GM19025 (cell line): Measurements from ENCODE around the gene SLC16A6.
"Not testable (repeated sequence)": the region's sequence is repeated elsewhere in the genome, so short reads cannot be mapped to it uniquely, and the experiment has no call there.

ENCODE experiments used
- ATAC-seq: cut with Tn5 transposase; IDR thresholded peaks from one replicate; pipeline ENCODE4 v1.9.1; 2021; ENCODE audit warnings: mild to moderate bottlenecking, low read depth, moderate library complexity; ENCODE audit not compliant: unreplicated experiment

Gene SLC16A6

DNA sequence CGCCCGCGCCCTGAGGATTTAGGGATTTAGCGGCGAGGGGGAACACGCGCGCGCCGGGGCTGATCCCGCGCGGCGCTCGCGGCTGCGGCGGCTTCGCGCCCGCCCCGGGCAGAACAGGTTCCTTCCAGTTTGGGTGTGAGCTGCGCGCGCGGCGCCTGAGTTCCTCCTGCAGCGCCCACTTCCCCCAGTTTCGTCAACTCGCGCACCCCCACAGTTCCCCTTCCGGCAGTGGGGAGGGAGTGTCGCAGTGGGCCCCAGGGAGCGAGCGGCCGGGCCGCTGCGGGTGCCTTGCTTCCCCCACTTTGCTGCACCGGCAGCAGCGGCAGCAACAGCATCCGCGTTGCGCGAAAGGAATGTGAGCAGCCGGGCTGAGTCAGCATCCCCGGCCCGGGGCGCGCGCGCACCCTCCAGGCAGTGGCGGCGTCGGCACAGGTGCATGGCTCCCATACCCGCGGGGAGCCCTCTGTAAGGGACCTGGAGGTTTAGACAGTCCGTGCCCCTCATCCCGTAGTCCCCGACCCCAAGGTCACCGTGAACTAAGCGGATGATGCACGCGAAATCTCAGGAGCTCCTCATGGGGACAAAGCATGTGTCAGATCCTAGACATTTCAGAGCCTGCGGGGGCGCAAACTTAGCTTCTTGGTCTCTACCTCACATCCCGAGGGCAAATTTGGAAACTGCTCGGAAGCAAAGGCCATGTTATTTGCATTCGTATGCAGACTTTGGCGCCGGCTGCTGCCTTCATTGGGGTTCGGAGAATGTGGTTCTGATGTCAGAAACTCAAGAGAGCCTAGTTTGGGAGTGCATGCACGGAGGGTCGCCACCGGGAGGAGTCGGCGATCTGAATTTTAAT is 1.1 kb upstream of the SLC16A6 start:
- ATAC-seq, result peak; percentile 60

DNA sequence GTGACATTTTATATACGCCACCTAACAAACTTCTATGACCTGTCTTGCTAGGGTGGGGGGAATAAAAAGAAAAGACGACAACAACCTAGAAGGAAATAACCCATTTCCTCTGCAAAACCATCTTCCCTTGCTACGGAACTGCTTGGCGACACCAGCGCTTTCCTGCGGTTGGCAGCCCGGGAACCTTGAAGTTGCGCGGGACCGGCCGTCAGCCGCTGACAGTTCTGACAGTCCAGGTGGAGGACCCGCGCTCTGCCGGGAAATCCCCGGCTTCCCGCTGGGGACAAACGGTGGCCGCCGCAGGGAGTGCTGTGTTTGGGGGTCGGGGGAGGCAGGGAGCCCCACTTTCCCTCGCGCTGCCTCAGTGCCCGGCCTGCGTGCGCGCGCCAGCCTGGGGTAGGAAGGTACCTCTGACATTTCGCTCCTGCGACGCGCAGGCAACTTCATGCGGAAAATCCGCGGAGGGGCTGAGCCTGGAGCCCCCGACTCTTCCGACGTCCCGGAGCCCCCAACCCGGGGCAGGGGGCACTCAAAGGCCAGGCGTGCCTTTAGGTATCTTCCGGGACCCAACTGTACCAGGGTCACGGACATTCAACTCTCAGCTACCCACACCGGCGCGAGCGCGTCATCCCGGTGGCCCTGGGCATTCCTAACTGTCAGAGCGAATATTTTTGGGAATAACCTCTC is 516 bp downstream of the SLC16A6 start:
- no peak for ATAC-seq

DNA sequence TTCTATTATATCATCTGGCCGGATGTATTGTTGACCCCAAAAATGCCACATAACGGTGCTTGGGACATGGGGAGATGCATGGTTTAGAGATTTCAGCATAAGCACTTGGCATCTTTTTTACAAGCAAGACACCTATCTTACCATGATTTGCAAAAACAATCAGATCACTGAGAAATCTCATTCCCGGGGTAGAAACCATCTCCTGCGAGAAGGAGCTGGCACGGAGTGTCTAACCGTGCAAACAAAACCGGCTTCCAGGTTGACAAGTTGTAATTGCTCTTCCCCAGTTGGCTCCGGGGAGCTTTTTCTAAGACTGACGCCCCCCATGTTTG is 1.0 kb downstream of the SLC16A6 start:
- ATAC-seq, result no peak

DNA sequence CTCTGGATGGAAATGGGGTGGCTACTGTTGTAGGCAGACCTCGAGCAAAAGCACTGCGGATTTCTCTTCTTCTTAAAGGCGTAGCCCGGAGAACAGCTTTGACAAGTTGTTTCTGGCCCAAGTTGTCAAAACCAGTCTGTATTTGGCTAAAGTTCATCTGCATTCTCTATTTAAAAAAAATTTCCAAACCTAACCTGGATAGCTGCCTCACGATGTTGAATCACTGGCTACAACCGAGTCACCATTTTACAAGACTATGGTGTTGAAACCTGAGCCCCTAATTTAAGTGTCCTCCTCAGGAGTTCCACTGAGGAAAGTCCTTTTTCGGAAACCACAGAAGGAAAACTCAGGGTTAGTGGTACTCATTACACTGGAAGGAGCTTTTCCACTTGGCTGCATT is 1.5 kb downstream of the SLC16A6 start:
- no peak for ATAC-seq

DNA sequence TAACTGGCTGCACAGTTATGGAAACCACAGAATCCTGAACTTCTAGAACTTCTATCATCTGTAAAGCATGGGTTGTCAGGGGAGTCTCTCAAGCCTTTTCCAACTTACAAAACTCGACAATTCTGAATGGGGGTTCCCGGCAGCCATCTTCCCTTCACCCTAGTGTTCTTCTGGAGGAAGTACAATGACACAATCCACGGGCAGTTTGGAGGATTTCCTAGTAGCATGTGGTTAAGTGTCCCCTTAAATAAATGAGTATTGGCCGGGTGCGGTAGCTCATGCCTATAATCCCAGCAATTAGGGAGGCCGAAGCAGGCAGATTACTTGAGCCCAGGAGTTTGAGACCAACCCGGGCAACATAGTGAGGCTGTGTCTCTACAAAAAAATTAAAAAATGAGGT is 2.1 kb downstream of the SLC16A6 start:
- ATAC-seq, result no peak

DNA sequence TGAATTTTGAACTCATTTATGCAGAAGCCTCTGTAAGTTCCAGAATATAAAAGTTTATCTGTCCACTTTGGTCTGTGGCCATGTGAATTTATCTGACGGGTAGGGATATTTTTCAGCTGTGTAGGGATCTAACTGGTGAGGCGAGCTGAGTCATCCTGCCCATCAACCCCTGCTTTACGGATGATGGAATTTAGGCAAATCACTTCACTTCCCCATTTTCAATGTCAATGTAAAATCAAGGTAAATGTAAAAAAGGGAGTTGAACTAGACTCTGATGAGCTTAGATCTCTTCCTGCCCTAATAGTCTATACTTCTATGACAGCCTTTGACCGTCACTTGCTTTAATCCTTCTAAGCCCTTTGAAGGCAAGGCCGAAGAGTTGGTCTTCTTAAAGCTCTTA is 2.6 kb downstream of the SLC16A6 start:
- ATAC-seq, result no peak

DNA sequence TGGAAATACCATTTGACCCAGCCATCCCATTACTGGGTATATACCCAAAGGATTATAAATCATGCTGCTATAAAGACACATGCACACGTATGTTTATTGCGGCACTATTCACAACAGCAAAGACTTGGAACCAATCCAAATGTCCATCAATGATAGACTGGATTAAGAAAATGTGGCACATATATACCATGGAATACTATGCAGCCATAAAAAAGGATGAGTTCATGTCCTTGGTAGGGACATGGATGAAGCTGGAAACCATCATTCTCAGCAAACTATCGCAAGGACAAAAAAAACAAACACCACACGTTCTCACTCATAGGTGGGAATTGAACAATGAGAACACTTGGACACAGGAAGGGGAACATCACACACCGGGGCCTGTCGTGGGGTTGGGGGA is 9.0 kb downstream of the SLC16A6 start:
- ATAC-seq, result not testable (repeated sequence)

DNA sequence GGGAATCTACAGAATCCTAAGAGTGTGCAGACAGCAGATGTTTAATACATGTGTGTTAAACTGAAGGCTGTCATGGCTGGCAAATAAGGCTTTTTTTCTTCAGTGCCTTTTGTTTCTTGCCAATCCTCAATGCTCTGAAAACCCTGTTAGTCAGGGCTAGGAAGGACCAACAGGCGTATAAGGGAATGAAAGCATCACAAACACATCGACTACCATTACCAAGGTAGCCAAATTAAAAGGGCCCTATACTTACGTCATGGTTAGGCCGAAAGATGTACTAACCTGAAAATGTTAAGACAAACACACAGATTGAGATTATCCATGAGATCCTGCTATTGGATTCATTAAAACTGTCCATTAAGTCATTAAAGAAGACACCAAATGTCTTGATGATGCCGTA is 13.1 kb downstream of the SLC16A6 start:
- no peak for ATAC-seq

DNA sequence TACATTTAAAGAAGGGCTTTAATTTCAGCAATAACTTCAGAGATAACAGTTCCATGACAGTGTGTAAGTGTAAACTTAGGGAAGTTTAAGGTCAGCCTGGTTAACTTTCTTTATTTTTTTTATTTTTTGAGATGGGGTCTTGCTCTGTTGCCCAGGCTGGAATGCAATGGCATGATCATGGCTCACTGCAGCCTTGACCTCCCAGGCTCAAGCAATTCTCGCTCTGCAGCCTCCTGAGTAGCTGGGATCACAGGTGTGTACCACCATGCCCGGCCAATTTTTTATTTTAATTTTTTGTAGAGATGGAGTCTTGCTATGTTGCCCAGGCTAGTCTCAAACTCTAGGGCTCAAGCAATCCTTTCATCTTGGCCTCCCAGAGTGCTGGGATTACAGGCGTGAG is 14.6 kb downstream of the SLC16A6 start:
- ATAC-seq, result not testable (repeated sequence)

DNA sequence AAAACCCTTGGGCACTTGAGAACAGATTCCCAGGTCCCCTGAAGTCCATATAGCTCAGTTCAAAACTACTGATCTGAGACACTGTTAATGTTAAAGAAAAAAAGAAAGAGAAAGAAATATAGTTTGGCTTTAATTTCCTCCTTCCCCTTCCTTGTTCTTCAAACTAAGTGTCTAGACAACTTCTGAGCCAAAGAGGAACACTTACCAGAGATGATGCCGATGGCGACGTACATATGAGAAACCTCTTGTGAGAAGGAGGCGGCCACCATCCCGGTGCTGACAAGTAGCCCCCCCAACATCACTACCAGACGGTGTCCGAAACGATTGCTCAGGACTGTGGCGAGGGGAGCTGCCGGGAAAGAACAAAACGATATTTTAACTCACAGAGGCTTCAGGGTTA is 17.2 kb downstream of the SLC16A6 start:
- ATAC-seq, result no peak

DNA sequence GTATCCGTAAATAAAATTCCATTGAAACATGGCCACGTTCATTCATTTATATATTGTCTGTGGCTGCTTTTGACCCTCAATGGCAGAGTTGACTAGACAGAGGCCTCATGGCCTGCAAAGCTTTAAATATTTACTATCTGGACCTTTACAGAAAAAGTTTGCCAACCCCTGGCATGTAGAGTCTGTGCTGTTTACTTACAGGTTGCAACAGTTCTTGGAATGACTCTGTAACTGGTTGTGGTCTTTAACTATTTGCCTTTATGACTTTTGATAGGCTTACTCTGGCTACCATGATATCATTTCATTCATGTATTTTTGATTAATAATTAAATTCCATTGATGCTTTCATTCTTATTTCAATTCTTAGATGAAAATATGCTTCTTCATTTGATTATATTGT is 25.1 kb downstream of the SLC16A6 start:
- not testable (repeated sequence) for ATAC-seq

DNA sequence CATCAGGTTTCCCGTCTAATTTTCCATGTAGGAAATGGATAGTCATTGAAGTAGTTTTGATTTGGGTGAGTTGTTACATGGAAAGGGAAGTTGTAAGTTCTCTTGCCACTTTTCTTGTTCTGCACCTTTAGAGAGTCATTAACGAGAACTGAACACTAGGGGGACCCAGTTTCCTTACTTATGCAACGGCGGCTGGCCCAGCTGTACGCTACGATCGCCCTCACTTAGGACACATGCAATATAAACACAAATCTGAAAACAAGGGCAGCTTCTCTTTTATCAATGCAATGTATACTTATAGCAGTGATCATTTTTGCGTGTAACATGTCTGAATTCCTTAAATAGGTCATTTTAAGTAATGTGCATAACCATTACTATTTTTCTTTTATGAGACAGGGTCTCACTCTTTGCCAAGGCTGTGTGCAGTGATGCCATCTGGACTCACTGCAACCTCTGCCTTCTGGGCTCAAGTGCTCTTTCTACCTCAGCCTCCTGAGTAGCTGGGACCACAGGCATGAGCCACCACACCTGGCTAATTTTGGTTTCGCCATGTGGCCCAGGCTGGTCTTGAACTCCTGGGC is 27.7 kb downstream of the SLC16A6 start:
- not testable (repeated sequence) for ATAC-seq

DNA sequence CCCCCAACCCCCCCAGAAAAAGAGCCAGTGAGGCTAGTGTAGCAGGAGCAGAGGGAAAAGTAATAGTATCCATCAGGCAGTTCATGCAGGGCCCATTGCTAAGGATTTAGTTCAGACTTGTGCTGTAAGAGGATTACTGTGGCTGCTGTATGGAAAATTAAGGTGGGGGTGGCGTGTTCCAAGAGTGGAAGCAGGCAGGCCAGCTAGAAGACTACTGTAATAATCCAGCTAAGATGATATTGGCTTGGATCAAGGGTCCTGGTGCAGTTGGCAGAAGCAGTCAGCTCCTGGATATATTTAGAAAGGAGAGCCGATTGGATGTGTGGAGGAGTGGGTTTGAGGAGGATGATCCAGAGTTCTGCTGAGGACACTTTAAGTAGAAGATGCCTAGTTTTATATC is 28.5 kb downstream of the SLC16A6 start:
- ATAC-seq, result not testable (repeated sequence)

DNA sequence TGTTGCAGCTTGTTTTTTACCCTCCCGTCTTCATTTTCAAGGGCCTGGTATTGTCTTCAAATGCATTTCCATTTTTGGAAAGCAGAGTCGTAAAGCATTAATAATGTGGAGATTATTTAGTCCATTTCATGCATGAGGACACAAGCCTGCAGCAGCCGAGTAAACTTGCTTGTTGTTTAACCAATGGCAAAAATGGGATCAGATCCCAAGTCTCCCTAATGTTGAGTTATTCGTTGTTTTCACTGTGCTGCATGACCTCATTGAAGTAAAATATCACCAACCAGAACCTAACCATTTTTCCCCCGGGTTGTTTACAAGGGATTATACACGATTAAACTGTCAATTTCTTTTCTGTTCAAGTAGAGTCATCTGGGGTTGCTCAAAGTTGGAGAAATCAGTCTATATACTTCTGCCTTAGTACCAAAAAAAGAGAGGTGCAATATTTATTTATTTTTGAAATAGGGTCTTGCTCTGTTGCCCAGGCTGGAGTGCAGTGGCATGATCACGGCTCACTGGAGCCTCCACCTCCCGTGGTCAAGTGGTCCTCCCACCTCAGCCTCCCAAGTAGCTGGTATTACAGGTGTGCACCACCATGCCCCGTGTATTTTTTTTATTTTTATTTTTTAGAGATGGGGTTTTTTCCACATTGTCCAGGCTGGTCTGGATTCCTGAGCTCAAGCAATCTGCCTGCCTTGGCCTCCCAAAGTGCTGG is 30.7 kb downstream of the SLC16A6 start:
- no peak for ATAC-seq

DNA sequence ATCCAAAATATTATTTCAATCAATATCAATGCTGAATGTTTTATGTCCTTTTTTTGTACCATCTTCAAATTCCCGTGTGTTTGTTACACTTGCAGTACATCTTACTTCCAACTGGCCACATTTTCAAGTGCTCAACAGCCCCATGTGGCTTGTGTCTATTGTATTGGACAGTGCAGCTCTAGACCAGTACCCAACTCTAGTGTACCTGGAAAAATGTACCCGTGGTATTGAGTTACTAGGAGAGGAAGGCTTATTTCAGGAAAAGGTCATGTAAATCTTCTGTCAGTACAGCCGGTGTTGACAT is 31.3 kb downstream of the SLC16A6 start:
- ATAC-seq, result not testable (repeated sequence)

DNA sequence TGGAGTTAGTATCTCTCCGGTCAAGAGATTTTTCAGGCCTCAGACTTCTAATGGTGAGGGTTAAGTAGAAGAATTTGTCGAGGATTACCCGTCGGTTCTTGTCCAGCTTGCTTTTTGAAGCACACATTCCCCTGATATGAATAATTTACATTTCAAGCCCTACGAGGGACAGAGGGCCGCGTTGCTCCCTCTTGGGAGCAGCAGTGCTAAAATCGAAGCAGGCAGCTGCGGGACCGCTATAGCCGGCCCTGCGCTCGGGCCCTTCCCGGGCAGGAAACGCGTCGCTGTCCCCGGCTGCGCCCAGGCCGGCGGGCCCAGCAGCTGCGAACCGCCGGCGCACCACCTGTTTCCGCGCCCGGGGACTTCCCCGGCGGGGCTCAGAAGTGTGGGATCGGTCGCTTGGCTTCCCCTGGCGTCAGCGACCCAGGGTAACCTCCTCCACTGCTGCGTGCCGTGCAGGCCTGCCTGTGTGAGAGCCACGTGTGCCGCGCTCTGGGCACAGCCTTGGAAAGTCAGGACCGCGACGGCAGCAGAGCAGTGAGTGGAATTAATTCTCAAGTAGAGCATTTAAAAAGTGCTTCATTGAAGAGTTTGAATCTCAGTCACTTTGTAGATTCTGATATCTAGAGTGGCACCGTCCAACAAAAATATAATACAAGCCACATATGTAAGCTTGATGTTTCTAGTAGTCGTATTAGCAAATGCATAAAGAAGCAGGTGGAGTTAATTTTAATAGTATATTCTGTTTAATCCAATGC is 31.9 kb downstream of the SLC16A6 start:
- peak; percentile 91 for ATAC-seq

DNA sequence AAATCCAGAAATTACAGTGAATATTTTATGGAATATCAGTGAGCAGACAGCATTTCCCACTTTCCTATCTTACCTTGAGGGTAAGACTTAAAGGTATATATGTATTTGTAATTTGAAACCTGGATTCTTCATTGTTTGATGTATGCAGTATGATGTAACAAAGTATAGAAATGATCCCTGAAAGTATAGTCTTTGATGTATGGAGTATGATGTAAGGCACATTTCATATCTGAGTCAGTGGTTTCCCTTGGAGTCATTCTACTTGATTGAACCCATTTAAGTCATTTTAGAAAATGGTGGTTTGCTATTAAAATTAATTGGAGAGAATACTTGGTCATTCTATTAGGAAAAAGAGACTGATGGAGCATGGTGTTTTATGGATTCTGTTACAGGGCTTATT is 33.0 kb downstream of the SLC16A6 start:
- ATAC-seq, result no peak

DNA sequence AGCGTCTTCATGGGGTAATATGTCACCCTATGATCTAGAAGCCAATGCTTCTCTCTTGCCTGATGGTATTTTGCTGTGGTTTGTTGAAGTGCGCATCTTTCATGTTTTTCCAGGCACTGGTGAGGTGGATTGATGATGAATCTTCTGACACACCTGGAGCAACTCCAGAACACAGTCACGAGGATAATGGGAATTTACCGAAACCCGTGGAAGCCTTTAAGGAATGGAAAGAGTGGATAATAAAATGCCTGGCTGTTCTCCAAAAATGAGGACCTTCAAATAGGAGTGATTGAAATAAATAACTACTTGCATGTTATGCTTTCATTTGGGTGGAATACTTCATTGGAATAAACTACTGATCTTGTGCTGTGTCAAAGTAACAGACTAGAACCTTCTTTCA is 34.2 kb downstream of the SLC16A6 start:
- ATAC-seq, result not testable (repeated sequence)

DNA sequence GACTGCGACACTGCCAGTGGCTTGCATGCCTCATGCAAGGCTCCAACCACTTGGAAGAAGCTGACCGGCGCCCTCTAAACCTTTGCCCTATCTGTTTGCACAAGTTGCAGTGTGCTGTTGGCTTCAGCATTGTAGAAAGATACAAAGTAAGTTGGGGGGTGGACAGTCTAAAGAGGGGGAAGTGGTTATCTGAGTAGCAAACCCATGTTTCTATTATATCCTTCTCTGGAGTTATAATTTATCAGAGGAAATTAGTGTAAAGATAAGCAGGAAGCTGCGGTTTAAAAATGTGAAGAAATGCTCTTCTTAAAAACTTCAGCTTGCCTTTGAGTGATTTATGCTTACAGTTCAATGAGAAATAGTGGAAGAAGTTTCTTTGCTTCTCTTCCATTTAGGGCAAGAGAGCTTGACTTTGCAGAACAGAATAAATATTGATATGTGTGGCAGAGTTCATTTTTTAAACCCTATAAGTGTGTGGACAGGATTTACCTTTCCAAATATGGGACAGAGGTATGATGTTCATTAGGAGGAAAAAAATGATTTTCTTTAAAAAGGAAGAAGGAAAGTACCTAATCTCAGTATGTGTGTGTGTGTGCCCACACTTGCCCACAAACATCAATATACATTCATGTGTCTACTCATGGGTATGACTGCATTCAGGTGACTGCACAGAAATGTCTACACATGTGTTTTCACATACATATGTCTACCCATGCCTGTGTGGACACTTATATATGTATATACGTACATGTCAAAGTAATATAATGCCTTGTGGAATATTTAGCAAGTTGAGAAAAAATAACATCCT is 35.0 kb downstream of the SLC16A6 start:
- no peak for ATAC-seq

DNA sequence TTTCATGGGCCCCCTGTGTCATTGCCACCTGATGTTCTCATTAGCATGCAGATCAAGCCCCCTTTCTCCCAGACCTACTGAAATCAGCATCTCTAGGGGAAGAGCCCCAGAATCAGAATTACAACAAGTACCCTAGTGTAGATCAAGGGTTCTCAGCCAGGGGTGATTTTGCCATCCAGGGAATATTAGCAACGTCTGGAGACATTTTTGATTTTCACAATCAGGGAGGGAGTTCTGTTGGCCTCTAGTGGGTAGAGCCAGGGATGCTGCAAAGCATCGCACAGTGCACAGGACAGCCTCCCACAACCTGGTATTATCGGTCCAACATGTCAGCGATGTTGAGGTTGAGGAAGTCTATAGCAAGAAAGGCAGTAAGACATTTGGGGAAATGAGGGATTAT is 35.8 kb downstream of the SLC16A6 start:
- ATAC-seq, result no peak
